ENCODE results near the gene UTF1.

UTF1 gene

DNA sequence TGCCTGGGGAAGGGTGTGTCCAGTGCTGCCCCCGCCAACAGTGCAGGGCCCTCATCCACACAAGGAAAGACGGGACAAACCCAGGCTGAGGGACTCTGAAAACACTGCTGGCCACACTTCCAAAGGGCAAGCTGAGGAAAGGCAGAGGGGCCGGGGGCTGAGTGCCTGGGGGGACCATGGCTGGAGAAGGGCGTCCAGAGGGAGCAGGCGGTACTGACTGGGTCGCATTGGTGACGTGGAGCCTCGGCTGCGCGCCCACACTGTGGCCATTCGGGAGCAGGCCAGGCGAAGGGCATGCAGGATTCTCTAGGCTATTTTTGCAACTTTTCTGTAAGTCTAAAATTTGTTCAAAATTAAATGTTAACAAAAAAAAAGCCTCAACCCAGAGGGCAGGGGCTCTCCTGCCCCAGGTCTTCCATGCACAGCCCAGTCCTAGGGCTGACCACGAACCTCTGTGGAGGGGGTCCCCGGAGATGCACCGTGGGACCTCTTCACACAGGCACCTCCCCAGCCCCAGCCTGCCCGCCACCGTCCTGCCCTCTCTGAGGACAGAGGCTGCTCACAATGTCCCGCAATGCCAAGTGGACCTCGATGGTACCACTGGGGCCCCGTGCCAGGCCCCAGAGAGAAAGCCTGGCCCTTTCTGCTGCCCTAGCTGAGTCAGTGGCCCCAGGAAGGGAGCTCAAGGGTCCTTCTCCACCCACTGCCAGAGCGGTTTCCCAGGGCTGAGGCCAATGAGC is 36.2 kb downstream of the UTF1 start:
- DNase-seq: no peak

DNA sequence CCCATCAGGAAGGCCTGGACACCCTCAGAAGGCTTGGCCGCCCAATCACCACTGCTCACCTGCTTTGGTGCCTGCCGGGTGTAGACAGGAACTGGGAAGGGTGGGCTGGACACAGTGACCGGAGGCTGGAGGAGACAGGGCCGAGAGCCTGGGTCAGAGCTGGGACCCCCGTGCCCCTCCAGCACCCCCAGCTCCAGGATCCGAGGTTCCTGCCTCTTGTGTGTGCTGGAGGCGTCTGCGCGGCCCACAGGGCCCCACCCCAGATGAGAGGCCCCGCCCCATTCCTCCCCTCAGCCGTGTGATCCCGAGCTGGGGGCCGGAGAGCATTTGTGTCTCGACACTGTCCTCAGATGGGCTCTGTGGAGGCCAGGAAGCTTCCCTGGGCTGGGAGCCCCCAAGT is 37.3 kb downstream of the UTF1 start:
- DNase-seq: no peak

DNA sequence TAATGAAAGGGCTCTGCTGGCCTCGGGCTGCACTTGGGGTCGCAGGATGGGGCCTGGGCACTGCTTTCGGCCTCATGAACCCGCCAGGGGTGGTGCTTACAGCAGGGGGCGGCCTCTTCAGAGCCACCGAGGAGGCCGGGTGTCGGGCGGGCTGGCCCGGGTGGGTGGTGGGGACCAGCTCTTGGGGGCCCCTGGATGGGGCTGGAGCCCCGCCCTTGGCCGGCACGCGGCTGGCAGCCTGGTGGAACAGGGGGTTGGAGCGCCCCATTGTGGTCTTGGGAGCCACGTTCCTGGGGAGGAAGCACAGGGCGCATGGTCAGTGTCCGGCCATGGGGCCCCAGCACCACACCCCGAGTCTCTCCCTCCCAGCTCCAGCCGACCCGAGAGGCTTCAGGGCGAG is 37.8 kb downstream of the UTF1 start:
- DNase-seq: no peak

DNA sequence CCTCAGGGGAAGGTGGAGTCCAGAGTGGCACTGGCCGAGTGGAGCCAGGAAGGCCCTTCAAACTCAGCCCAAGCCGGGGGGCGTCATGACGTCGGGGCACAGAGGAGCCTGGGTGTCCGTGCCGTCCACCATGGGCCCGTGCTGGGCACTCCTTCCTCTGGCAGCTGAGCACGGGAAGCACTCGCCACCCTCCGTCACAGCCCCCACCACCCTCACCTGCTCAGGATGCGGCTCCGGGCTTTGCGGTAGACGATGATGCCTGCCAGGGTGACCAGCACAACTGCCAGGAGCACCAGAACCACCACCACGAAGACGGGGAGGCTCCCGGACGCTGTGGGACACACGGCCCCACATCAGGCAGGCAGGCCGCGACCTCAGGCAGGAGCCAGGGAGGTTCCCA is 38.5 kb downstream of the UTF1 start:
- no peak for DNase-seq

DNA sequence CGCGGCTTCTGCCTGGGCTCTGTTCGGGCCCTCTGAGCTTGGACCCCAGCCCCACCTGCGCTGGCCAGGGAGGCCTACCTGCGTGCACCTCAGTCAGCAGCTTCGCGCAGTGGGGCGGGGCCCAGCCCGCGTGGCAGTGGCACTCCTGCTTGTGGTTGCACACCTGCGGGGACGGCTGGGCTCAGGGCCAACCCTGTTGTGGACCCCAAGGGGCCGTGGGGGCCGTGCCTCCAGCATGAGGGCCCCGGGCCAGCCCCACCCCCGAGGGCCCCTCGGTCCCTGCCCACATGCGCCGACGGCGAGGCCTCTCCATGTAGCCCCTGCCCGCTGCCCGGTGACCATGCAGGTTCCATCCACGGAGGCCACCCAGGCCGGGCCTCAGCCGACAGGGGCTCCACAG is 39.4 kb downstream of the UTF1 start:
- DNase-seq: no peak

DNA sequence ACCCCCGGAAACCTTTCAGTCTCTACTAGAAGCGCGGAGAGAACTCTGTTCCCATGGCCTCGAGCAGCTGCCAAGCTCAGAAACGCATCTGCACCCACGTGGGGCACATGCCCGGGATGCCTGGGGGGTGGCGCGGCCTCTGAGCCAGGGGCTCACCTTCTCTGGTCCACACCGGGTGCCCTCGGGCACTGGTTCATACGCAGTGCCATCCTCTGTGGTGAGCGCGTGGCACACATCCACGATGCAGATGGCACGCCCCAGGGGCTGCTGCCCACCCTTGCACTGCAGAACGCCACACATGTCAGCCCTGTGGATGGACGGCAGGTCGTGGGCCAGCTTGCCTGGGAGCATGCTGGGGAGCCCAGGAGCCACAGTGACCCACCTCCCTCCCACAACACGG is 40.2 kb downstream of the UTF1 start:
- no peak for DNase-seq

GRCh38 chr10:133270773-133271297 is 40.8 kb downstream of the UTF1 start:
- no peak for DNase-seq

DNA sequence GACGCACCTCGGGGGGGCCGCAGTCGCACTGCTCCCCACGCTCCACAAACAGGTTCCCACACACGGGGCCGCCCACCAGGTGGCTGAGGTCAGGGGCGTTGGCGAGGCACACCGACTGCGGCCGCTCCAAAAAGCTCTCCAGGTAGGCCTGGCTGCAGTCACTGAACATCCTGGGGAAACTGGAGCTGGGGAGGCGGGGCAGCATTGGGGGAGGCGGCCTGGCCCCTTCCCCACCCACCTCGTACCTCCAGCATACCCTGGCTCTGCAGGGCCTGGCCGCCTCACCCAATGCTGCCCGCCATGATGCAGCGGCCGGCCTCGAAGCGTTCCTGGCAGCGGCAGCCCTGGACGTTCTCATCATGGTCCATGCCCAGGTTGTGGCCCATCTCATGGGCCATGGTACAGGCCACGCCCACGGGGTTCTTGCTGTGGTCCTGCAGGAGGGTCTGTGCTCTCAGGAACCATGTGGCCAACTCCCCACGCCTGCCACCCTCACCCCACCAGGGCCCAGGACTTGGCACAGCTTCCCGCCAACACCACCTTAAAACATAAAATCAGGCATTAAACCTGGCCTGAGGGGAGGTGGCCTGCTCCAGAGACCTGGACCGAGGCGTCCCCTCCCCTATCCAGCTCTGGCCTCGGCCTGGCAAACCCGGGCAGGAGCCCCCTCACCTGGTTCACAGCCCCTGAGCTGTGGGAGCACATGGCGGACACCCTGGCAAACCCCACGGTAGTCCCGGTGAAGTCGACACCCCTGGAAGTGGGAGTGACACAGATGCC is 41.7 kb downstream of the UTF1 start:
- no peak for DNase-seq

- no peak for DNase-seq
These were observed 42.4 kb downstream of the UTF1 start for GRCh38 chr10:133272301-133272963.

DNA sequence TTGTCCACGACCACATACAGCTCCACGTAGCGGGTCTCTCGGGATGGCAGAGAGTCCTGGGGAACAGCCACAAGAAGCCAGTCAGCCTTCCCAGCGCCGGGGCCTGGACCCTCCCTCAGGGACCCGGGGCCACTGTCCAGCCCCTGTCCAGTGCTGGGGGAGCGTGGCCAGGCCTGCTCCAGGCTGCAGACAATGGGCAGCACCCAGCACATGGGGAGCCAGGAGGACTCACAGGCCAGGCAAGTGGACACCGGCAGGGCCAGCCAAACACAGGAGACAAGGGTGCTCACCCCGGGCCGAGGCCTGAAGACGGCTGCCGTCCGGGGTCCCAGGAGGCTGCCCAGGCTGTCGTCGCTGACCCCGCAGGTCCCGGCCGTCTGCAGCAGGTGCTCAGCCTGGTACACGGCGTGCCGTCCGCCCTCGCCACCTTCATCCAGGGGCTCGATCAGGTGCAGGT is 43.0 kb downstream of the UTF1 start:
- no peak for DNase-seq

GRCh38 chr10:133273534-133274143 is 43.6 kb downstream of the UTF1 start:
- no peak for DNase-seq

DNA sequence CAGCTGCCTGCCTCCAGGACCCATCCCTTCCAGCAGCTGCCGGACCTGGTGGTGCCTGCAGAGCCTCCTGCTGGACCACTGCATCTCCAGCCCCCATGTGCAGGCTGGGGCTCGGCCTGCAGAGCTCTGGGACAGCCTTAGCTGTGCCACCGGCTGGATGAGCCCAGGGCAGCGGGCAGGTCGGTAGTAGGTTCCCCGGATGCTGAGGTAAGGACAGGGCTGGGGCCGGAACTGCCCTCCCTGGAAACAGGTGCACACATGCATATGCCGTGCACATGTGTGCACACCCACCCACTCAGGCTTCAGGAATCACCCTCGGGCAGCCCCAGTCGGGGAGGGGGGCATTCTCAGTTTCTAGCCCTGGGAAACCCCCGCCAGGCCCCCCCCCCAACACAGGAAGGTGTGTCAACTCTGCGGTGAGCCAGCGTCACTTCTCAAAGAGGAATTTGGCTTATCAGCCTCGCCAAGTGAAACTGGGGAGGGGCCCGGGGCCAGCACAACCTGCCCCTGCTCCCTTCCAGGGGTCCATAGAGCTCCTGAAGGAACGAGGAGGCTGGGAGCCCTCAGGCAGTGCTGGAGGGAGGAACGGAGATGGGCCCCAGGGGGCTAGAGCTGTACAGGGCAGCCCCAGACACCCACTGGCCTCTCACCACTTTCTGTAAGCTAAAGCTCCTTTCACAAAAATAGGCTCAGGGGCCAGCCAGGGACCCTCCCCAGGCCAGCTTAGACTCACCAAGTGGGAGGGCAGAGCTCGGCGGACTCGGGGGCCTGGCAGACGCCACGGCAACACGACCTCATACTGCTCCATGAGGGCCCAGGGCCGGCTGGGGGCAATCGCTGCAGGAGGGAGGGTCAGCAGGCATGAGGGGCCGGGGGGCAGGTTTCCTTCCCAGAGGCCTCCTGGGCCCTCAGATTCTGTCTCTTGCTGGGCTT is 45.0 kb downstream of the UTF1 start:
- DNase-seq: peak; percentile 91

- peak; percentile 46 for DNase-seq
These were observed 45.7 kb downstream of the UTF1 start for GRCh38 chr10:133275684-133276092.

DNA sequence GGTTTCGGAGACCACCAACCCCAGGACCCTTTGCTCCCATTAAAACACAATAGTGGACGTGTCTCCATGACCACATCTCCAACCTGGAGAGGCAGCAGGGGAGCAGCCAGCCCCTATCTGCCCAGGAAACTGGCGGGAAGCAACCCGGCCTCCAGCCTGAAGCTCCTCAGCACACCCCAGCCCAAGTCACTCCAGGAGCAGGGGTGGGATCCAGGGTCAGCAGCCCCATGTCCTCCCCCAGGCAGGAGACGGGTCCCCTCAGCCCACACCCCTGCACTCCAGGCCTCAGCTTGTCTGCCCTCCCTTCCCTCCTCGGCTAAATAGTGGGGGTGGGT is 46.0 kb downstream of the UTF1 start:
- no peak for DNase-seq

DNA sequence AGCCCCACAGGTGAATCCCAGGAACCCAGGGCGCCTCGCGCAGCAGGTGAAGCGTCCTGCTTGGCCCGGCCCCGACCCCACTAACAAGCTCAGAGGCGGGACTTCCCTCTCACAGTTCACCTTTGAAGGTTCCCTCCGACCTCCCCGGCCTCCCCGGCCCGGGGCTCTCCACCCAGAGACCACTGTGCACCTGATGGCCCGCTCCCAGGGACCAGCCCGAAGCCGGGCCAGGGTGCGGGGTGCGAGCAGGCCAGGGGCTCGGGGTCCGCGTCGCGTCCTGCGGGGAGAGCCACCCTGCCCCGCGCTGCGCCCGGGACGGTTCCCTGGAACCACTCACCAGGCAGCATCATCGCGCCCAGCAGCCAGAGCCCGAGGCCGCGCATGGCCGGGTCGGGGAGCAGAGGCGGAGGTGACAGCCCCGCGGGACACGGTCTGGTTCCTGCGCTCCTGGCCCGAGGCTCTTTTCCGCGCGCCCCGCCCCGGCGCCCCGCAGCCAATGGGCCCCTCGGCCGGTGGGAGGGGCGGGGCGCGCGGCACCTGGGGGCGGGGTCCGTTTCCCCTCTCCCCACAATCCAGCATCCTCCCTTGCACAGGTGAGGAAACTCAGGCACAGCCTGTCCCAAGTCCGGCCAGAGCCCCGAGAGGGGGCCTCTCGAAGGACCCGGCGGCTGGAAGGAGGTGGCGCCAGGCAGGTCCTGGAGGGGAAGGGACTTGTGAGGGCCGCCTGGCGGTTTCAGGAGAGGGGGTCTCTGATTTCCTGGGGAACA is 46.6 kb downstream of the UTF1 start, which contains the start of gene ADAM8:
Gene ADAM8, minus strand, starts transcription at position 434 of the 767 bp plus-strand sequence. Its CDS starts 51 bp downstream, at position 383.
- DNase-seq: peak; percentile 61

GRCh38 chr10:133277277-133277992 is 47.4 kb downstream of the UTF1 start:
- no peak for DNase-seq

DNA sequence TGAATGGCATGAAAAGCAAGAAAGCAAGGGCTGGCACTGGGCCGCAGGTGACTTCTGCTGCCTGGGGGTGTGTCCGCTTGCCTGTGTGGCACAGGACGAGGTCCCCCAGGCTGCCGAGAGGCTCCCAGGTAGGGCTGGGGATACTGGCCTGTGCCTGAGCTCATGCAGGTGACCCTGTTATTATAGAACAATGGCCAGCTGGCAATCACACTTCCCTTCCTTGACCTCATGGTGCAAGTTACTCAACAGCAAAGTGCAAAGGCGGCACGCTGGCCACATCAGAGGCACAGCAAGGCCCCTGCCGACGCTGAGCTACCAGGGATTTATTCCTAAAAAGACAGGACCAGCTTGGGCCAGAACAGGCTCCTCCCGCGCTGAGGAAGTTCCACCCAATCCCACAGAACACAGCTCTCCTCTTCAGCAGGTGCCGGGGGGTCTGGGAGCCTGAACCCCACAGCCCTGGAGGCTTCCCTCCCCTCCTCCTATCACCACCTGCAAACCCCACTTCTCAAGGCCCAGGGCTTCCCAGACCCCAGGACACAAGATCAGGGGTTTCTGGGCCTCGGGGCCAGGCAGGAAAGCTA is 48.1 kb downstream of the UTF1 start:
- no peak for DNase-seq

GRCh38 chr10:133278577-133279265 is 48.7 kb downstream of the UTF1 start:
- peak; percentile 49 for DNase-seq

Data from stimulated activated naive CD4-positive, alpha-beta T cell treated with Interleukin-2 at 50 U/mL for 16 hours (primary cell).